ENCODE results near the gene GPR150. TPM values are rescaled to one million over a fixed set of nuclear protein-coding genes. Genes with fewer than 3 reads are reported as not detected.

The GPR150 gene
- total and polyA plus RNA-seq, 2 of the 13 experiments (the other 11 are each of a cell fraction or from before 2014, with no cell fraction given) = 0.03 TPM; not detected in 1

DNA sequence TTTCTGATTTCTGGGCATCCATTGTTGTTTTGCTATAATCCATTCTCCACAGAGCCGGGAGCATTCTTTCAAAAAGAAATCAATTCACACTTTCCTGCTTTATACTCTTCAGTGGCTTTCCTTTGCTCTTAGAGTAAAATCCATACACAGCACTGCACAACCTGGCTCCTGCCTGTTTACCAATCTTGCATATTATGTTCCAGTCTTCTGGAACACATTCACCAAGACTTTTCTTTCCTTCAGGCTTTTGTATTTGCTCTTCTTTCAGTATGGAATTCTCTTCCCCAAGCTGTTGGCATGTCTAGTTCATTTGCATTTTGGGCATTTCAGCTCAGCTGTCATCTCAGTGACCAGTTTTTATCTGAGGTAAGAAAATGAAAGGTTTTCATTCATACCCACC lies 33.0 kb downstream of the GPR150 start:
- ChIA-PET POLR2A (no interaction called here), CTCF (ENCODE audit: low intra/inter-chr PET ratio, low total read pairs) (no interaction called here)
- in situ Hi-C loops (cut with HindIII; ENCODE audit: extremely low pct_ligation_motif_present, low pct_unique_long_range_greater_than_20kb) = no loop called here
- peaks cover 4% of the 10 kb centered on the region for H3K4me1 ChIP-seq (ENCODE audit: insufficient read depth, low read length)
- H3K36me3 ChIP-seq (replicated peaks in 1 of 2; ENCODE audit: control insufficient read depth in 1 of 2, insufficient read depth in 2 of 2, low read length in 2 of 2) = no peaks in the 10 kb centered on the region
- no peaks in the 10 kb centered on the region for H4K20me1 ChIP-seq (ENCODE audit: insufficient read depth, low read length)
- H3K4me3 ChIP-seq (replicated peaks in 1 of 3; ENCODE audit: insufficient read depth in 1 of 3, low read depth in 2 of 3, low read length in 3 of 3) = no peak overlapping the region
- no peak overlapping the region for H3K27ac ChIP-seq (ENCODE audit: extremely low read length, insufficient read depth, low read length)
- no peaks in the 10 kb centered on the region for H3K27me3 ChIP-seq (ENCODE audit: control insufficient read depth in 1 of 2, insufficient read depth in 2 of 2, low read length in 2 of 2)
- no peak for DNase-seq (ENCODE audit: low spot score)
- FAIRE-seq = no peak
- no peak overlapping the region for H3K4me2 ChIP-seq (ENCODE audit: low read depth, low read length)
- intact Hi-C loops (cut with micrococcal nuclease; ENCODE audit: unreplicated experiment) = no loop called here
- no peak for TF ChIP-seq PRPF4 (IDR thresholded peaks at IDR 0.05; ENCODE audit: low read depth, low read length, poor library complexity, severe bottlenecking)
- TF ChIP-seq AFF4 (CRISPR knock-in tag; IDR thresholded peaks at IDR 0.05) = no peak
- TF ChIP-seq TBL1XR1 (IDR thresholded peaks at IDR 0.05; ENCODE audit: borderline replicate concordance, low read length, partially characterized antibody) = no peak
- TF ChIP-seq ZNF878 (CRISPR knock-in tag; IDR thresholded peaks at IDR 0.05) = no peak
- no peak for TF ChIP-seq ZNF550 (CRISPR knock-in tag; IDR thresholded peaks at IDR 0.05; ENCODE audit: borderline replicate concordance)
- TF ChIP-seq ZBTB40 (IDR thresholded peaks at IDR 0.05) = no peak
- no peak for TF ChIP-seq ZBTB40 (CRISPR knock-in tag; IDR thresholded peaks at IDR 0.05)
- TF ChIP-seq ATM (IDR thresholded peaks at IDR 0.05; ENCODE audit: borderline replicate concordance) = no peak
- TF ChIP-seq SNRNP70 (IDR thresholded peaks at IDR 0.05; ENCODE audit: low read depth, low read length) = no peak
- no TSS peak for BruUV-seq (replicated peaks)
- no peaks in the 10 kb centered on the region for H3K79me2 ChIP-seq (ENCODE audit: insufficient read depth, low read length)
- no peak for ATAC-seq
- no peak overlapping the region for H2AFZ ChIP-seq (ENCODE audit: low read length)
- no peaks in the 10 kb centered on the region for H3K9me3 ChIP-seq (ENCODE audit: low read length)
- WGBS (ENCODE audit: low lambda C conversion rate) = 59% methylated on average over 1 of the region's 1 CpG
- H3K9ac ChIP-seq (ENCODE audit: insufficient read depth, low read depth, low read length) = no peak overlapping the region
